Measurements from ENCODE around the gene DNM3. TPM values are rescaled to one million over a fixed set of nuclear protein-coding genes. Genes with fewer than 3 reads are reported as not detected.

DNM3 gene
- total RNA-seq, 1 experiment from 2014 or later, result 2.7 TPM

DNA sequence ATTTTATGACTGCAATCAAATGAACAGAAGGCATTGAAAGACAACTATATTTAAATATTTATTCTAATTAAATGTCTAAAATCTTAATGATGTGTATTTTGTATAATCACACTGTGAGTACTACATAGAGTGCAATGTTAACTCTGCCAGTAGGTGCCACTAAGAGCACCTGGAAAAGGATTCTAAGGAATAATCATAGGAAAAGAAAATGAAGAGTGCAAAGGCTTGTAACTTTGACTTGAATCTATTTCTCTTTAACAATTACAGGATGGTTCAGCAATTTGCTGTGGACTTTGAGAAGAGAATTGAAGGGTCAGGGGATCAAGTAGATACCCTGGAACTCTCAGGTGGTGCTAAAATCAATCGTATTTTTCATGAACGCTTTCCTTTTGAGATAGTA lies 200.4 kb downstream of the DNM3 start:
- no peak overlapping the region for H3K4me3 Mint-ChIP-seq

More for the DNA sequence above, 200.4 kb downstream of the DNM3 start:
- TF ChIP-seq, protein P1, sequence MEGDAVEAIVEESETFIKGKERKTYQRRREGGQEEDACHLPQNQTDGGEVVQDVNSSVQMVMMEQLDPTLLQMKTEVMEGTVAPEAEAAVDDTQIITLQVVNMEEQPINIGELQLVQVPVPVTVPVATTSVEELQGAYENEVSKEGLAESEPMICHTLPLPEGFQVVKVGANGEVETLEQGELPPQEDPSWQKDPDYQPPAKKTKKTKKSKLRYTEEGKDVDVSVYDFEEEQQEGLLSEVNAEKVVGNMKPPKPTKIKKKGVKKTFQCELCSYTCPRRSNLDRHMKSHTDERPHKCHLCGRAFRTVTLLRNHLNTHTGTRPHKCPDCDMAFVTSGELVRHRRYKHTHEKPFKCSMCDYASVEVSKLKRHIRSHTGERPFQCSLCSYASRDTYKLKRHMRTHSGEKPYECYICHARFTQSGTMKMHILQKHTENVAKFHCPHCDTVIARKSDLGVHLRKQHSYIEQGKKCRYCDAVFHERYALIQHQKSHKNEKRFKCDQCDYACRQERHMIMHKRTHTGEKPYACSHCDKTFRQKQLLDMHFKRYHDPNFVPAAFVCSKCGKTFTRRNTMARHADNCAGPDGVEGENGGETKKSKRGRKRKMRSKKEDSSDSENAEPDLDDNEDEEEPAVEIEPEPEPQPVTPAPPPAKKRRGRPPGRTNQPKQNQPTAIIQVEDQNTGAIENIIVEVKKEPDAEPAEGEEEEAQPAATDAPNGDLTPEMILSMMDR (conservative IDR thresholded peaks at IDR 0.05), result peak; percentile 63
- Histone ChIP-seq H2BK12ac (ENCODE audit: insufficient read length, low read depth, low read length) (no peak overlapping the region), H2AK5ac (ENCODE audit: insufficient read length, low read length) (no peak overlapping the region), H3T11ph (ENCODE audit: low read length) (no peak overlapping the region), H4K8ac (replicated peaks; ENCODE audit: insufficient read length, low read depth, low read length) (no peak overlapping the region), H2BK20ac (ENCODE audit: low read depth, low read length, poor library complexity, severe bottlenecking) (no peak overlapping the region), H3K27ac (ENCODE audit: insufficient read length, low read depth, low read length) (no peak overlapping the region), H2BK120ac (ENCODE audit: low read depth, low read length, poor library complexity, severe bottlenecking) (no peak overlapping the region), H4K20me1 (ENCODE audit: control insufficient read depth, insufficient read depth, insufficient read length) (no peaks in the 10 kb centered on the region), H3K56ac (ENCODE audit: insufficient read length, low read depth, low read length) (no peak overlapping the region), H3K9me3 (ENCODE audit: control insufficient read depth, low read depth, low read length) (no peaks in the 10 kb centered on the region), H3K27me3 (ENCODE audit: insufficient read depth, low read length) (no peaks in the 10 kb centered on the region), H3K4me2 (ENCODE audit: insufficient read depth, insufficient read length, low read length) (no peak overlapping the region), H3K23me2 (ENCODE audit: insufficient read length, low read depth, low read length, poor library complexity, severe bottlenecking) (no peaks in the 10 kb centered on the region), H3K79me2 (ENCODE audit: insufficient read depth, low read length) (no peaks in the 10 kb centered on the region), H2BK5ac (ENCODE audit: insufficient read length, low read length) (no peak overlapping the region), H4K91ac (ENCODE audit: insufficient read length, low read depth, low read length) (no peak overlapping the region), H3K18ac (ENCODE audit: insufficient read length, low read depth, low read length) (no peak overlapping the region), H3K4ac (ENCODE audit: low read depth, low read length) (no peak overlapping the region), H3K14ac (ENCODE audit: insufficient read depth, low read length) (no peak overlapping the region), H4K5ac (ENCODE audit: insufficient read length, low read depth, low read length) (no peak overlapping the region), H3K9ac (ENCODE audit: extremely low read depth, insufficient read length, low read length) (no peak overlapping the region), H3K23ac (ENCODE audit: insufficient read length, low read depth, low read length) (no peak overlapping the region), H3K79me1 (ENCODE audit: insufficient read depth, low read depth, low read length, poor library complexity, severe bottlenecking) (no peaks in the 10 kb centered on the region), H3K4me1 (ENCODE audit: insufficient read depth, low read length) (no peaks in the 10 kb centered on the region; the same call in 1 of the 2 replicates), H2BK15ac (ENCODE audit: low read depth, low read length) (no peak overlapping the region), H2AFZ (ENCODE audit: low read length) (no peak overlapping the region)
- H3K4me1 Mint-ChIP-seq, result peaks cover 0 to 6% of the 10 kb centered on the region in 2 experiments; a peak in 1 of 4 replicates
- H3K36me3 Mint-ChIP-seq (ENCODE audit: insufficient read depth in 1 of 3, low read depth in 3 of 3), result peaks cover 0 to 7% (median 0%) of the 10 kb centered on the region in 3 experiments; a peak in 2 of 7 replicates
- no peaks in the 10 kb centered on the region; a peak in 1 of 5 replicates for H3K9me3 Mint-ChIP-seq
- DNase-seq, result no peak
- H3K27ac Mint-ChIP-seq, result no peak overlapping the region
- WGBS (ENCODE audit: extremely low coverage, insufficient read length, low lambda C conversion rate), result no CpG with 5 or more reads among the region's 2 CpGs
- H3K27me3 Mint-ChIP-seq (ENCODE audit: low read depth), result no peaks in the 10 kb centered on the region
